MM.1S (cell line): ENCODE measurements around the gene GCK.

Experiments
- DNase-seq: peaks from one replicate; pipeline ENCODE4 v3.0.0-alpha.2; 2015
- H2AFZ ChIP-seq: fragments of 300-600 bp; sonication (generic); 2 replicates; pipeline ENCODE4 v1.6.0; 2016; ENCODE audit warnings: antibody characterized with exemption, low read length
- H3F3A ChIP-seq: fragments of 300-600 bp; sonication (generic); 2 replicates; pipeline ENCODE4 v1.6.1; 2016; ENCODE audit warnings: mild to moderate bottlenecking, antibody characterized with exemption, low read length, moderate library complexity, mixed read lengths; ENCODE audit not compliant: insufficient read depth
- H3K27ac ChIP-seq: fragments of 300-600 bp; sonication (generic); 2 replicates; pipeline ENCODE4 v1.5.1; 2016; ENCODE audit warnings: mild to moderate bottlenecking, low read length
- H3K27me3 ChIP-seq: fragments of 300-600 bp; sonication (generic); replicated peaks from 2 replicates; pipeline ENCODE4 v1.6.0; 2016; ENCODE audit warnings: low read length; ENCODE audit not compliant: insufficient read depth
- H3K36me3 ChIP-seq: fragments of 300-600 bp; sonication (generic); replicated peaks from 2 replicates; pipeline ENCODE4 v1.6.1; 2016; ENCODE audit warnings: mild to moderate bottlenecking, low read length, mixed read lengths; ENCODE audit not compliant: insufficient read depth
- H3K4me1 ChIP-seq: fragments of 300-600 bp; sonication (generic); 2 replicates; pipeline ENCODE4 v1.6.1; 2016; ENCODE audit warnings: low read length, mixed read lengths
- H3K4me2 ChIP-seq: fragments of 300-600 bp; sonication (generic); 2 replicates; pipeline ENCODE4 v1.6.0; 2016; ENCODE audit warnings: low read depth, low read length
- H3K4me3 ChIP-seq: fragments of 300-600 bp; sonication (generic); 2 replicates; pipeline ENCODE4 v1.5.1; 2016; ENCODE audit warnings: low read length, mixed read lengths
- H3K79me2 ChIP-seq: fragments of 300-600 bp; sonication (generic); 2 replicates; pipeline ENCODE4 v1.6.1; 2016; ENCODE audit warnings: mixed run types, low read length, mixed read lengths
- H3K9ac ChIP-seq: fragments of 300-600 bp; sonication (generic); 2 replicates; pipeline ENCODE4 v1.6.1; 2016; ENCODE audit warnings: low read length, mixed read lengths
- H3K9me2 ChIP-seq: fragments of 300-600 bp; sonication (generic); replicated peaks from 2 replicates; pipeline ENCODE4 v1.6.1; 2016; ENCODE audit warnings: mild to moderate bottlenecking, low read length, mixed read lengths; ENCODE audit not compliant: insufficient read depth
- H3K9me3 ChIP-seq: fragments of 300-600 bp; sonication (generic); replicated peaks from 2 replicates; pipeline ENCODE4 v1.6.1; 2016; ENCODE audit warnings: mild to moderate bottlenecking, low read length, mixed read lengths; ENCODE audit not compliant: insufficient read depth
- H4K20me1 ChIP-seq: fragments of 300-600 bp; sonication (generic); 2 replicates; pipeline ENCODE4 v1.6.1; 2016; ENCODE audit warnings: mild to moderate bottlenecking, low read length, moderate library complexity, mixed read lengths; ENCODE audit not compliant: insufficient read depth
- CTCF ChIP-seq: fragments of 300-600 bp; sonication (generic); IDR thresholded peaks from 2 replicates; pipeline ENCODE4 v1.5.1; 2016; ENCODE audit warnings: antibody characterized with exemption, low read length, mixed read lengths
- EZH2 ChIP-seq: fragments of 300-600 bp; sonication (generic); optimal IDR thresholded peaks from 2 replicates; pipeline ENCODE3; 2017; ENCODE audit warnings: low read depth, mild to moderate bottlenecking, antibody characterized with exemption, low read length, mixed read lengths
- EZH2phosphoT487 ChIP-seq: fragments of 300-600 bp; sonication (generic); IDR thresholded peaks from 2 replicates; pipeline ENCODE4 v1.6.1; 2018; ENCODE audit warnings: antibody characterized with exemption, low read length

GCK gene

GRCh38 chr7:44230286-44230685 is 41.0 kb upstream of the GCK start:
- H3K27me3 ChIP-seq: peaks cover 88% of the 10 kb centered on the region
- H3K4me1 ChIP-seq: no peaks in the 10 kb centered on the region
- no peak for TF ChIP-seq CTCF
- no peak for TF ChIP-seq EZH2
- no peak for TF ChIP-seq EZH2phosphoT487
- no peaks in the 10 kb centered on the region for H3K9me3 ChIP-seq
- no peak overlapping the region for H3K9ac ChIP-seq
- no peaks in the 10 kb centered on the region for H3F3A ChIP-seq
- H3K4me3 ChIP-seq: no peak overlapping the region
- no peak for DNase-seq
- no peak overlapping the region for H3K4me2 ChIP-seq
- H3K27ac ChIP-seq: no peak overlapping the region
- H4K20me1 ChIP-seq: no peaks in the 10 kb centered on the region
- H3K36me3 ChIP-seq: no peaks in the 10 kb centered on the region
- no peaks in the 10 kb centered on the region for H3K9me2 ChIP-seq
- H2AFZ ChIP-seq: no peak overlapping the region
- no peaks in the 10 kb centered on the region for H3K79me2 ChIP-seq

DNA sequence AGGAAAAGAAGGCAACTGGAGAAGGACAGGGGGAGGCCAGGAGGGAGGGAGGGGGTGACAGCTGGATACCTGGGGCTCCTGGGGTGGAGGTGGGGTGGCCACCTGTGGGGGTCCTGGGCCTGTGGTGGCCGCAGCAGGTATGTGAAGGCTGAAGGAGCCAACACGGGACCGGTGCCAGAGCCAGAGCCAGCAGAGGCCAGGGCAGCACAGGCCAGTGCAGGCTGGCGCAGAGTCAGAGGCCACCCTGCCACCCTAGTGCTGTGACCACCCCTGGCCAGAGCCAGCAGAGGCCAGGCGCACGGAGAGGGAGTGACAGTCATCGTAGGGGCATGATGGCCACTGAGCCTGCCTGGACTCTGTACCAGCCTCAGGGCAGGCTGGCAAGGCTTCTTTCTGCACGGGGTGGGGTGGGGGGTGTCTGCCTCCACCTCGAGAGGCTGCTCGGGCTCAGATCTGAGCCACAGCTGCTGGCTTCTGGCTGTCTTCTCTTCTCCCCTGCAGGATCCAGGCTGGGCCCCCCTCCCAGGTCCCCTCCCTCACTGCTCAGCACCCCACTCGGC is 40.4 kb upstream of the GCK start:
- Histone ChIP-seq H3F3A (no peaks in the 10 kb centered on the region), H3K4me3 (no peak overlapping the region), H3K36me3 (no peaks in the 10 kb centered on the region), H3K27me3 (peaks cover 88% of the 10 kb centered on the region), H2AFZ (no peak overlapping the region), H3K4me1 (no peaks in the 10 kb centered on the region), H3K79me2 (no peaks in the 10 kb centered on the region), H4K20me1 (no peaks in the 10 kb centered on the region), H3K4me2 (no peak overlapping the region), H3K9me3 (no peaks in the 10 kb centered on the region), H3K27ac (no peak overlapping the region), H3K9me2 (no peaks in the 10 kb centered on the region), H3K9ac (no peak overlapping the region)
- no peak for TF ChIP-seq EZH2phosphoT487
- TF ChIP-seq EZH2: no peak
- no peak for TF ChIP-seq CTCF
- no peak for DNase-seq

- H3F3A ChIP-seq: no peaks in the 10 kb centered on the region
- TF ChIP-seq CTCF (no peak), EZH2phosphoT487 (no peak), EZH2 (no peak)
- H3K9me2 ChIP-seq: no peaks in the 10 kb centered on the region
- H3K9ac ChIP-seq: no peak overlapping the region
- H3K9me3 ChIP-seq: no peaks in the 10 kb centered on the region
- no peak overlapping the region for H2AFZ ChIP-seq
- DNase-seq: no peak
- H3K4me1 ChIP-seq: no peaks in the 10 kb centered on the region
- H4K20me1 ChIP-seq: no peaks in the 10 kb centered on the region
- H3K27ac ChIP-seq: no peak overlapping the region
- H3K79me2 ChIP-seq: no peaks in the 10 kb centered on the region
- H3K4me3 ChIP-seq: no peak overlapping the region
- no peak overlapping the region for H3K4me2 ChIP-seq
- peaks cover 89% of the 10 kb centered on the region for H3K27me3 ChIP-seq
- no peaks in the 10 kb centered on the region for H3K36me3 ChIP-seq
Observed at GRCh38 chr7:44228571-44229350, 39.5 kb upstream of the GCK start.
